Transverse colon (tissue), 4 donors: ENCODE results near the gene BPHL. TPM values are rescaled to one million over a fixed set of nuclear protein-coding genes. Genes with fewer than 3 reads are reported as not detected.

Source experiments
- DNase-seq: peaks from one replicate; pipeline ENCODE4 v3.0.0-alpha.2; 2019
- H3K27ac ChIP-seq, 4 donors: fragments of 200-600 bp; sonication (generic); 2 replicates each; pipeline ENCODE4 v1.5.1; 2016 to 2018; ENCODE audit warnings: inconsistent platforms in 4 of 4
- H3K27me3 ChIP-seq: fragments of 200-600 bp; sonication (generic); 2 replicates; pipeline ENCODE4 v1.5.1; 2017; ENCODE audit warnings: inconsistent platforms
- H3K36me3 ChIP-seq, 4 donors: fragments of 200-600 bp; sonication (generic); 2 replicates each; pipeline ENCODE4 v1.5.1; 2017 to 2019; ENCODE audit warnings: inconsistent platforms in 4 of 4
- H3K4me1 ChIP-seq, 4 donors: fragments of 200-600 bp; sonication (generic); 2 replicates each; pipeline ENCODE4 v1.5.1; 2017 to 2020; ENCODE audit warnings: inconsistent platforms in 4 of 4
- H3K4me3 ChIP-seq, 4 donors: fragments of 200-600 bp; sonication (generic); 1 replicate in 1 of 4; 2 replicates in 3 of 4; pipeline versions ENCODE4 v1.5.1 to v1.6.1; 2017 to 2019; ENCODE audit warnings: inconsistent platforms in 4 of 4
- H3K9me3 ChIP-seq, 2 donors: fragments of 200-600 bp; sonication (generic); 2 replicates each; pipeline ENCODE4 v1.5.1; 2017 to 2019; ENCODE audit warnings: inconsistent platforms in 2 of 2
- CTCF ChIP-seq, 5 experiments: fragments of 200-600 bp in 3 of 5; fragments of 450-650 bp in 2 of 5; sonication (generic) in 3 of 5; IDR thresholded peaks; 1 replicate in 2 of 5; 2 replicates in 3 of 5; pipeline ENCODE4 v1.5.1; 2016 to 2017; ENCODE audit warnings: antibody characterized with exemption in 5 of 5, inconsistent platforms in 3 of 5, mild to moderate bottlenecking in 2 of 5, moderate library complexity in 1 of 5
- EP300 ChIP-seq: sonication (generic); formaldehyde crosslinking; IDR thresholded peaks from one replicate; pipeline ENCODE4 v1.6.1; 2017; ENCODE audit warnings: antibody characterized with exemption, low read depth
- POLR2A ChIP-seq: fragments of 450-650 bp; IDR thresholded peaks from one replicate; pipeline ENCODE4 v1.6.1; 2016; ENCODE audit warnings: antibody characterized with exemption, mild to moderate bottlenecking, moderate library complexity
- POLR2AphosphoS5 ChIP-seq, 3 donors: sonication (generic); formaldehyde crosslinking; IDR thresholded peaks; one replicate each; pipeline ENCODE4 v1.6.1; 2016; ENCODE audit warnings: antibody characterized with exemption in 3 of 3
- WGBS, 2 donors: methylation state at CpG; one replicate each; pipeline ENCODE4 v1.1.5; 2018; ENCODE audit warnings: low coverage in 1 of 2; 5-methylcytosine and 5-hydroxymethylcytosine counted together
- in situ Hi-C, 4 donors: fragments of 200-750 bp; cut with MboI; loops; one replicate each; pipeline versions ENCODE4 v1.15.0 to v1.15.1; 2017; ENCODE audit warnings: low sequenced_read_pairs in 3 of 4, low pct_ligation_motif_present in 1 of 4, low pct_unique_long_range_greater_than_20kb in 1 of 4
- intact Hi-C: fragments of 100-400 bp; cut with DNase I; formaldehyde crosslinking; loops from one replicate; pipeline ENCODE4 v1.15.1; 2023; ENCODE audit warnings: low total_unique reads
- total RNA-seq, 4 donors: library from RNA; depleted of rRNA; stranded (reverse); fragments of >200 nt; gene quantifications; one replicate each; pipeline ENCODE4 v1.1.0, GENCODE V29; 2016

Gene BPHL
- total RNA-seq, 4 donors from 2014 or later: 16.1 to 32.5 (median 21.2) TPM

- Histone ChIP-seq H3K9me3 (no peaks in the 10 kb centered on the region), H3K27ac (no peak overlapping the region), H3K36me3 (peaks cover 0 to 11% (median 4%) of the 10 kb centered on the region in 4 donors), H3K27me3 (no peaks in the 10 kb centered on the region), H3K4me1 (peaks cover 4 to 15% (median 9%) of the 10 kb centered on the region in 4 donors), H3K4me3 (no peak overlapping the region)
- WGBS, 2 donors: 91 to 100% methylated on average over 2 to 6 of the region's 6 CpGs
- no peak for DNase-seq
- intact Hi-C loops (no loop called here), in situ Hi-C loops (loop anchor here in 1 of 4 donors (25.0 kb wide), 1 partner anchor 594 kb away; no protein-coding TSS in a partner anchor)
- no peak for TF ChIP-seq EP300
- TF ChIP-seq CTCF (IDR thresholded peaks at IDR 0.05): no peak
- TF ChIP-seq POLR2AphosphoS5 (IDR thresholded peaks at IDR 0.05): no peak
- TF ChIP-seq POLR2A: no peak
These were observed 24.6 kb downstream of the BPHL start for GRCh38 chr6:3143158-3143557.

GRCh38 chr6:3144571-3144970 is 26.1 kb downstream of the BPHL start:
- TF ChIP-seq EP300 (no peak), POLR2AphosphoS5 (IDR thresholded peaks at IDR 0.05) (no peak), CTCF (IDR thresholded peaks at IDR 0.05) (no peak), POLR2A (no peak)
- in situ Hi-C loops (loop anchor here in 1 of 4 donors (25.0 kb wide), 1 partner anchor 593 kb away; no protein-coding TSS in a partner anchor), intact Hi-C loops (no loop called here)
- H3K36me3 ChIP-seq: peaks cover 0 to 11% (median 4%) of the 10 kb centered on the region in 4 donors
- H3K27me3 ChIP-seq: no peaks in the 10 kb centered on the region
- H3K27ac ChIP-seq: no peak overlapping the region
- H3K4me1 ChIP-seq: peaks cover 0 to 5% (median 3%) of the 10 kb centered on the region in 4 donors
- H3K9me3 ChIP-seq: no peaks in the 10 kb centered on the region
- 82 to 100% methylated on average over 2 to 8 of the region's 8 CpGs for WGBS, 2 donors
- no peak for DNase-seq
- H3K4me3 ChIP-seq: no peak overlapping the region

- no peak overlapping the region for H3K27ac ChIP-seq
- 93 to 94% methylated on average over 3 to 6 of the region's 6 CpGs for WGBS, 2 donors
These were observed 29.6 kb downstream of the BPHL start for GRCh38 chr6:3147914-3148757.

More at GRCh38 chr6:3147914-3148757, 29.6 kb downstream of the BPHL start:
- H3K27me3 ChIP-seq: no peaks in the 10 kb centered on the region
- H3K36me3 ChIP-seq: no peaks in the 10 kb centered on the region
- no peak for DNase-seq
- TF ChIP-seq CTCF (IDR thresholded peaks at IDR 0.05): no peak
- TF ChIP-seq POLR2A: no peak
- TF ChIP-seq EP300: no peak
- no peak for TF ChIP-seq POLR2AphosphoS5 (IDR thresholded peaks at IDR 0.05)
- intact Hi-C loops (no loop called here), in situ Hi-C loops (loop anchor here in 1 of 4 donors (25.0 kb wide), 1 partner anchor 589 kb away; no protein-coding TSS in a partner anchor)
- H3K9me3 ChIP-seq: no peaks in the 10 kb centered on the region
- H3K4me1 ChIP-seq: no peaks in the 10 kb centered on the region
- no peak overlapping the region for H3K4me3 ChIP-seq
